Lung (tissue), 12 donors: ENCODE measurements around the gene NSD2. TPM values are rescaled to one million over a fixed set of nuclear protein-coding genes. Genes with fewer than 3 reads are reported as not detected.

Source experiments
- ATAC-seq: fragments of 200-7000 bp; cut with Tn5 transposase; one replicate; pipeline ENCODE4 v1.9.1; 2020; ENCODE audit warnings: moderate number of reproducible peaks; ENCODE audit not compliant: insufficient read depth, low FRiP score
- DNase-seq, 3 donors: peaks; one replicate each; pipeline ENCODE4 v3.0.0-alpha.2; 2013 to 2017
- H3K27ac ChIP-seq, 2 donors: one replicate each; pipeline ENCODE4 v1.5.1; 2013; ENCODE audit warnings: mild to moderate bottlenecking in 2 of 2, moderate library complexity in 2 of 2, control low read depth in 1 of 2, inconsistent platforms in 1 of 2, low read depth in 1 of 2, low read length in 1 of 2
- H3K27me3 ChIP-seq, 3 donors: one replicate each; pipeline ENCODE4 v1.5.1; 2013; ENCODE audit warnings: low read length in 2 of 3; ENCODE audit not compliant: control insufficient read depth in 3 of 3, insufficient read depth in 3 of 3
- H3K36me3 ChIP-seq, 4 donors: one replicate each; pipeline ENCODE4 v1.5.1; 2013; ENCODE audit warnings: low read length in 4 of 4, mild to moderate bottlenecking in 1 of 4, moderate library complexity in 1 of 4; ENCODE audit not compliant: control insufficient read depth in 4 of 4, insufficient read depth in 4 of 4
- H3K4me1 ChIP-seq, 5 donors: one replicate each; pipeline ENCODE4 v1.5.1; 2013; ENCODE audit warnings: low read length in 5 of 5, mild to moderate bottlenecking in 2 of 5, moderate library complexity in 1 of 5; ENCODE audit not compliant: control insufficient read depth in 5 of 5, insufficient read depth in 5 of 5
- H3K4me3 ChIP-seq: one replicate; pipeline ENCODE4 v1.5.1; 2013; ENCODE audit warnings: mild to moderate bottlenecking, control low read depth, moderate library complexity
- H3K9ac ChIP-seq, 2 donors: one replicate each; pipeline ENCODE4 v1.5.1; 2013; ENCODE audit warnings: low read length in 2 of 2, control low read depth in 1 of 2; ENCODE audit not compliant: insufficient read depth in 1 of 2
- H3K9me3 ChIP-seq, 4 donors: one replicate each; pipeline ENCODE4 v1.5.1; 2013; ENCODE audit warnings: low read length in 3 of 4, mild to moderate bottlenecking in 1 of 4, moderate library complexity in 1 of 4; ENCODE audit not compliant: control insufficient read depth in 4 of 4, insufficient read depth in 3 of 4
- WGBS, 2 donors: extraction: QIAGEN DNeasy Blood & Tissue Kit; methylation state at CpG; one replicate each; pipeline ENCODE4 v1.1.7; 2013; 5-methylcytosine and 5-hydroxymethylcytosine counted together
- polyA plus RNA-seq, 2 donors: library from polyadenylated mRNA; stranded (reverse); fragments of 200-250 nt; gene quantifications; one replicate each; pipeline ENCODE4 v1.2.1, GENCODE V29; 2013
- total RNA-seq, 2 donors: library from RNA; depleted of rRNA in 1 of 2; stranded (reverse); fragments of >200 nt in 1 of 2; gene quantifications; one replicate each; pipeline ENCODE4 v1.2.1, GENCODE V29; 2014 to 2021
- TF ChIP-seq, protein P1 (sequence below): IDR thresholded peaks from 2 replicates; pipeline ENCODE4 v1.5.1; 2012; ENCODE audit warnings: mild to moderate bottlenecking; ENCODE audit errors: control extremely low read depth, extremely low read depth
- donor health status: control.
- donor health status: control.
- donor health status: Bipolar disorder and iron deficiency.
- donor health status: healthy.
- donor health status: DM: yes; HTN: yes; CAD: no.

NSD2 gene
- total and polyA plus RNA-seq, 4 donors = 12.7 to 66.2 (median 28.3) TPM

DNA sequence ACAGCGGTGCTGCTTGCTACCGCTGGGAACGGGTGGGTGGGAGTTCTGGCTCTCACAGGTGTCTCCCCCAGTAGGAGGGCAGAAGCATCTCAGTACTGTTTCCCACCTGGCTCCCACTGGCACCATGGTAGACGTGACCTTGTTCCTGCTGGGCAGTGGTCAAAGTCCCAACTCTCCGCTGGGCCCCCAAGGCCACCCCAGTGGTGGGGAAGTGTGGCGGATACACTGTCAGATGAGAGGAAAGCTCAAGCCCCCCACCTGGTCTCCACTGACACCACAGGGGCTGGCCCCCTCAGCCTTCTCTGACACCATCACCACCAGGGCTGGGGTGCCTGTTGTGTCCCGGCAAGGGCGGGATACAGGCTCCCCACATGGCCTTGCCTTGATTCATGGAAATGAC lies 39.9 kb upstream of the NSD2 start:
- WGBS, 2 donors = 95 to 97% methylated on average over 8 of the region's 8 CpGs
- Histone ChIP-seq H3K36me3 (peaks cover 15 to 53% (median 18%) of the 10 kb centered on the region in 4 donors), H3K9ac (no peak overlapping the region), H3K9me3 (peaks cover 0 to 2% (median 0%) of the 10 kb centered on the region in 4 donors), H3K27me3 (no peaks in the 10 kb centered on the region), H3K4me3 (no peak overlapping the region), H3K27ac (no peak overlapping the region), H3K4me1 (no peaks in the 10 kb centered on the region)
- ATAC-seq (no peak), DNase-seq (no peak)
- TF ChIP-seq, protein P1, sequence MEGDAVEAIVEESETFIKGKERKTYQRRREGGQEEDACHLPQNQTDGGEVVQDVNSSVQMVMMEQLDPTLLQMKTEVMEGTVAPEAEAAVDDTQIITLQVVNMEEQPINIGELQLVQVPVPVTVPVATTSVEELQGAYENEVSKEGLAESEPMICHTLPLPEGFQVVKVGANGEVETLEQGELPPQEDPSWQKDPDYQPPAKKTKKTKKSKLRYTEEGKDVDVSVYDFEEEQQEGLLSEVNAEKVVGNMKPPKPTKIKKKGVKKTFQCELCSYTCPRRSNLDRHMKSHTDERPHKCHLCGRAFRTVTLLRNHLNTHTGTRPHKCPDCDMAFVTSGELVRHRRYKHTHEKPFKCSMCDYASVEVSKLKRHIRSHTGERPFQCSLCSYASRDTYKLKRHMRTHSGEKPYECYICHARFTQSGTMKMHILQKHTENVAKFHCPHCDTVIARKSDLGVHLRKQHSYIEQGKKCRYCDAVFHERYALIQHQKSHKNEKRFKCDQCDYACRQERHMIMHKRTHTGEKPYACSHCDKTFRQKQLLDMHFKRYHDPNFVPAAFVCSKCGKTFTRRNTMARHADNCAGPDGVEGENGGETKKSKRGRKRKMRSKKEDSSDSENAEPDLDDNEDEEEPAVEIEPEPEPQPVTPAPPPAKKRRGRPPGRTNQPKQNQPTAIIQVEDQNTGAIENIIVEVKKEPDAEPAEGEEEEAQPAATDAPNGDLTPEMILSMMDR = no peak

DNA sequence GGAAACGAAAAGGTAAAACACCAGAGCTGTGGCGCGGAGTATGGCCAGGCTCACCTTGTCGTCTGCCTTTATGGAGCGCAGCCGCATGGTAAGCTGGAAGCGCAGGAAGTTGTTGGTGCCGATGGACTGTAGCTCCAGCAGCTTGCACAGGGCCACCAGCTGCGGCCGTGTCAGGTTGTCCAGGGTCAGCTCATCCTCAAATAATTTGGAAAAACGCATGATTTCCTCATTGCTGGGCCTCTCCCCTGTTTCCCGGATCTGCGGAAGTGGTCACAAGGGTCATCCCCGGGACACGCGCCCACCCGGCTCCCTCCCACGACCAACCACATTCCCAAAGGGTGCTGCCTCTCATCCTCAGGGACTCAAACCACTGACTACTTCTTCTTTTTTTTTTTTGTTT lies 38.5 kb upstream of the NSD2 start:
- ATAC-seq (no peak), DNase-seq (no peak)
- H3K27ac ChIP-seq = no peak overlapping the region
- WGBS, 2 donors = 96% methylated on average over 18 of the region's 18 CpGs
- peaks cover 17 to 54% (median 19%) of the 10 kb centered on the region in 4 donors for H3K36me3 ChIP-seq
- H3K9ac ChIP-seq = no peak overlapping the region
- no peaks in the 10 kb centered on the region for H3K4me1 ChIP-seq
- TF ChIP-seq, protein P1 = no peak
- H3K4me3 ChIP-seq = no peak overlapping the region
- H3K27me3 ChIP-seq = no peaks in the 10 kb centered on the region
- H3K9me3 ChIP-seq = peaks cover 0 to 2% (median 0%) of the 10 kb centered on the region in 4 donors

DNA sequence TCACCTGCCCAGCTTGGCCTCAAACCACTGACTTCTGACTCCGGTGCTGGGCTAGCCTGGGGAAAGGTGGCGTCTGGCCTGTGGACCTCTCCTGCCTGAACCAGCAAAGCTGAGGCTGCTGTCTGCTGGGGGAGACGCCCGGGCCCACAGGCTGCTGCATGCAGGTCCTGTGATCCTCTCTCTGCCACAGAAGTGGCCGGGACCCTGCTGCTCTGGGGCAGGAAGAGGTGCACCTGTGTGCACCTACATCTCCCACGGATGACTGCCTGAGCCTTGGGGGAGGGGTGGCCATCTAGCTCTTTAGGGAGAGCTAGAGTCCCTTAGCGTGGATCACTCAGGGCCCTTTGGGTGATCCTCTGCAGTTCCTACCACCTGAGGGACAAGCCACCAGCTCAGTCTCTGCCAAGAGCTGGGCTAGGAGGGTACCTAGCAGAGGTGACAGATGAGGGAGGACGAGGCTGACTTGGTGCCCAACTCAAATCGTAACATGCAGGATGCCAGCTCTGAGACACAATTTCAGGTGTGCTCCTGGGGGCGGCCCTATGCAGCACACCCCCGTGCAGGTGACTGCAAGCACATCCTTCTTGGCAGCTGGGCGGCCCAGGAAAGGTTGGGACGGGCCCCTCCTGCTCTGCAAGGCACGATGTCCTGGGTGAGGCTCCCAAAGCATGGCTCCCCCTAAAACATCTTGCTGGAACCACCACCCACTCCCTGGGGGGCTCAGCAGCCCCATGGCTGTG lies 37.7 kb upstream of the NSD2 start:
- Histone ChIP-seq H3K4me3 (no peak overlapping the region), H3K9me3 (peaks cover 0 to 2% (median 0%) of the 10 kb centered on the region in 4 donors), H3K9ac (no peak overlapping the region), H3K4me1 (no peaks in the 10 kb centered on the region), H3K36me3 (peaks cover 17 to 57% (median 21%) of the 10 kb centered on the region in 4 donors), H3K27me3 (no peaks in the 10 kb centered on the region), H3K27ac (no peak overlapping the region)
- ATAC-seq (no peak), DNase-seq (no peak)
- TF ChIP-seq, protein P1 = no peak
- WGBS, 2 donors = 95% methylated on average over 14 of the region's 14 CpGs
